ENCODE results near the gene SARNP.
"Not testable (repeated sequence)": the region's sequence is repeated elsewhere in the genome, so short reads cannot be mapped to it uniquely, and the experiment has no call there.

The SARNP gene

DNA sequence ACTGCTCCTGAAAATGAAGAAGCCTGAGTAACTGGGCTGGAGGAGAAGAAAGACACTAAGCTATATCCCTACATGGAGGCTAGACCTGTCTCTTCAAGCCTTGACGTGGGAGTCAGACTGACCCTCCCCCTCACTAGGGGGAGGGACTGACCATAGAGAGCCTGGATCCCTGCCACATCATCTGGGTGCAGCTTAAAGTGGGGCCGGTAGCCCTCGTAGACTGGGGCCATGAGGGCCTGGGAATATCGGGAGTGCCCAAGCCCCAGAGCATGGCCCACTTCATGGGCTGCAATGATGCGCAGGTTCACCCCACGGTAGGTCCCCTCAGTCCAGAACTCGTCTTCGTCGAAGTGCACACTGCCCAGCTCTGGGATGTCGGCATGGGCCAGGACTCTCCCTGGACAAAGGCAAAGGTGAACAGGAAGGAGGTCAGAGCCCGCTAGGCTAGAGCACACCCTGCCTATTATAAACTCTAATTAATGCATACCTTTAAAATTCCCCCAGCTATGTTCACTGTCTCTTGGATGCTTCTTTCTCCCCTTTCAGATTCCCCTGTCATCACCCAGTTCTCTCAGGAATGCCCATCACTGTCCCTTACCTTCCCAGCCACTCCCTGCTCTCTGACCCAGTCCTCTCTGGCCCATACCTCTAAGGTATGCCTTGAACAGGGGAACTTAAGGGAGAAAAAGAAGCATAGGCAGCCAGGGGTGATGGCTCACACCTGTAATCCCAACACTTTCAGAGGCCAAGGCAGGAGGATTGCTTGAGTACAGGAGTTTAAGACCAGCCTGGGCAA lies 22.0 kb upstream of the SARNP start:
- H3K4me3 ChIP-seq (ENCODE audit: low read depth, low read length): no peak overlapping the region
- TF ChIP-seq, protein P1, sequence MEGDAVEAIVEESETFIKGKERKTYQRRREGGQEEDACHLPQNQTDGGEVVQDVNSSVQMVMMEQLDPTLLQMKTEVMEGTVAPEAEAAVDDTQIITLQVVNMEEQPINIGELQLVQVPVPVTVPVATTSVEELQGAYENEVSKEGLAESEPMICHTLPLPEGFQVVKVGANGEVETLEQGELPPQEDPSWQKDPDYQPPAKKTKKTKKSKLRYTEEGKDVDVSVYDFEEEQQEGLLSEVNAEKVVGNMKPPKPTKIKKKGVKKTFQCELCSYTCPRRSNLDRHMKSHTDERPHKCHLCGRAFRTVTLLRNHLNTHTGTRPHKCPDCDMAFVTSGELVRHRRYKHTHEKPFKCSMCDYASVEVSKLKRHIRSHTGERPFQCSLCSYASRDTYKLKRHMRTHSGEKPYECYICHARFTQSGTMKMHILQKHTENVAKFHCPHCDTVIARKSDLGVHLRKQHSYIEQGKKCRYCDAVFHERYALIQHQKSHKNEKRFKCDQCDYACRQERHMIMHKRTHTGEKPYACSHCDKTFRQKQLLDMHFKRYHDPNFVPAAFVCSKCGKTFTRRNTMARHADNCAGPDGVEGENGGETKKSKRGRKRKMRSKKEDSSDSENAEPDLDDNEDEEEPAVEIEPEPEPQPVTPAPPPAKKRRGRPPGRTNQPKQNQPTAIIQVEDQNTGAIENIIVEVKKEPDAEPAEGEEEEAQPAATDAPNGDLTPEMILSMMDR (IDR thresholded peaks at IDR 0.05; ENCODE audit: insufficient read depth, low read depth, low read length, missing control alignments): no peak
- no peak for DNase-seq (ENCODE audit: low read depth)

GRCh38 chr12:55838361-55838760 lies 20.8 kb upstream of the SARNP start:
- TF ChIP-seq, protein P1 (IDR thresholded peaks at IDR 0.05; ENCODE audit: insufficient read depth, low read depth, low read length, missing control alignments): no peak
- DNase-seq (ENCODE audit: low read depth): no peak
- H3K4me3 ChIP-seq (ENCODE audit: low read depth, low read length): no peak overlapping the region

DNA sequence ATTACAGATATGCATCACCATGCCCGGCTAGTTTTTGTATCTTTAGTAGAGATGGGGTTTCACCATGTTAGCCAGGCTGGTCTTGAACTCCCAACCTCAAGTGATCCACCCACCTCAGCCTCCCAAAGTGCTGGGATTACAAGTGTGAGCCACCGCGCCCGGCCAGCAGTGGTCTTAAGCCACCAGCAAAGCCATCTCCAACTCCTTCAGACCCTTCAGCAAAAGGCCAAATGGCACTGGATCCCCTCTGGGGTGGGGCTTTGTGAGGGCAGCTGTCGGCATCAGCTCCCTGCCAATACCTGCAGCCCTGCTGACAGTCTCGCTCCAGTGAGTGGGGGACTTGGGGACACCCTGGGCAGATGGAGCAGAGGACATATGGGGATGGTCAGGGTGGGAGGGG lies 16.9 kb upstream of the SARNP start:
- not testable (repeated sequence) for H3K4me3 ChIP-seq (ENCODE audit: low read depth, low read length); DNase-seq (ENCODE audit: low read depth)

DNA sequence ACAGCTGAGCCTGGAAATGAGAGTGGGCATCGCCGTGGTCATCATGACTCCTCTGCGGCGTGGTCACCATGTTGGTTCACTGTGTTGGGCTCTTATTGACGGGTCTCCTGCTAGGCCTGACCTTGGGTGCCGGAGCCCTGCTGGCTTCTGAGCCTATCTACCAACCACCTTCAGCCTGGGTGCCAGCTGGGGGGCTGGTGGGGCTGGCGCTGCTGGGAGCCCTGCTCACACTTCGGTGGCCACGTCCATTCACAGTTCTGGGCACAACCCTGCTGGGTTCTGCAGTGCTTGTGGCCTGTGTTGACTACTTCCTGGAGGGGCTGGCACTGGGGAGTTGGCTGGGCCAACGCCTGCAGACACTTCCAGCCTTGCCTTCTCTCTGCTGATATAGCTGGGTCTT lies 15.5 kb upstream of the SARNP start:
- TF ChIP-seq, protein P1 (IDR thresholded peaks at IDR 0.05; ENCODE audit: insufficient read depth, low read depth, low read length, missing control alignments): no peak
- DNase-seq (ENCODE audit: low read depth): no peak

GRCh38 chr12:55831447-55831815 lies 13.9 kb upstream of the SARNP start:
- no peak for DNase-seq (ENCODE audit: low read depth)
- no peak overlapping the region for H3K4me3 ChIP-seq (ENCODE audit: low read depth, low read length)
- TF ChIP-seq, protein P1 (IDR thresholded peaks at IDR 0.05; ENCODE audit: insufficient read depth, low read depth, low read length, missing control alignments): no peak

More for the DNA sequence above, 15.5 kb upstream of the SARNP start:
- H3K4me3 ChIP-seq (ENCODE audit: low read depth, low read length): no peak overlapping the region

- TF ChIP-seq, protein P1 (IDR thresholded peaks at IDR 0.05; ENCODE audit: insufficient read depth, low read depth, low read length, missing control alignments): no peak
- H3K4me3 ChIP-seq (ENCODE audit: low read depth, low read length): peak overlapping the region; percentile 89
- DNase-seq (ENCODE audit: low read depth): peak; percentile 64
Observed at GRCh38 chr12:55830601-55831446, 13.3 kb upstream of the SARNP start.

GRCh38 chr12:55829967-55830600 lies 12.6 kb upstream of the SARNP start:
- peak; percentile 47 for DNase-seq (ENCODE audit: low read depth)
- H3K4me3 ChIP-seq (ENCODE audit: low read depth, low read length): peak overlapping the region; percentile 89
- TF ChIP-seq, protein P1 (IDR thresholded peaks at IDR 0.05; ENCODE audit: insufficient read depth, low read depth, low read length, missing control alignments): no peak
